Upper lobe of right lung (tissue), 1 donor: Measurements from ENCODE around the gene LSM12. TPM values are rescaled to one million over a fixed set of nuclear protein-coding genes. Genes with fewer than 3 reads are reported as not detected.

Experiments
- ATAC-seq: fragments of 200-7000 bp; cut with Tn5 transposase; one replicate; pipeline ENCODE4 v1.9.1; 2020; ENCODE audit warnings: mild to moderate bottlenecking, moderate library complexity
- DNase-seq: peaks from one replicate; pipeline ENCODE4 v3.0.0-alpha.2; 2020
- H3K27ac ChIP-seq: fragments of 200-600 bp; one replicate; pipeline ENCODE4 v1.8.0; 2022
- H3K27me3 ChIP-seq: fragments of 200-600 bp; one replicate; pipeline ENCODE4 v1.8.0; 2022; ENCODE audit warnings: mild to moderate bottlenecking
- H3K36me3 ChIP-seq: fragments of 200-600 bp; one replicate; pipeline ENCODE4 v1.8.0; 2022
- H3K4me1 ChIP-seq: fragments of 200-600 bp; one replicate; pipeline ENCODE4 v1.8.0; 2022
- H3K4me3 ChIP-seq: fragments of 200-600 bp; one replicate; pipeline ENCODE4 v1.8.0; 2022; ENCODE audit warnings: mild to moderate bottlenecking
- H3K9me3 ChIP-seq: fragments of 200-600 bp; one replicate; pipeline ENCODE4 v1.8.0; 2022
- CTCF ChIP-seq: fragments of 200-600 bp; IDR thresholded peaks from one replicate; pipeline ENCODE4 v1.8.0; 2022; ENCODE audit warnings: antibody characterized with exemption
- intact Hi-C: fragments of 100-400 bp; cut with DNase I; formaldehyde crosslinking; loops from one replicate; pipeline ENCODE4 v1.11.0; 2022
- total RNA-seq: library from RNA; stranded (reverse); fragmentation: NEBNext Ultra II Directional; extraction: Animal tissue kit (Norgen Biotek cat#: 25700); gene quantifications from one replicate; pipeline ENCODE4 v1.2.1, GENCODE V29; 2021
- donor health status: DM: no; HTN: yes; CAD: no; lungs with severe emphysema.

LSM12 gene
- total RNA-seq, 1 donor from 2014 or later: 39.8 TPM

GRCh38 chr17:44008205-44008909 is 58.1 kb downstream of the LSM12 start:
- DNase-seq (no peak), ATAC-seq (no peak)
- Histone ChIP-seq H3K4me1 (peaks cover 31% of the 10 kb centered on the region), H3K4me3 (peak overlapping the region; percentile 64), H3K36me3 (peaks cover 15% of the 10 kb centered on the region), H3K27ac (no peak overlapping the region), H3K9me3 (no peaks in the 10 kb centered on the region), H3K27me3 (peaks cover 19% of the 10 kb centered on the region)
- no peak for TF ChIP-seq CTCF
- intact Hi-C loops: no loop called here

- Histone ChIP-seq H3K36me3 (peaks cover 15% of the 10 kb centered on the region), H3K27me3 (peaks cover 19% of the 10 kb centered on the region), H3K27ac (peak overlapping the region; percentile 47), H3K9me3 (no peaks in the 10 kb centered on the region), H3K4me1 (peaks cover 31% of the 10 kb centered on the region), H3K4me3 (peak overlapping the region; percentile 64)
- ATAC-seq: no peak
- DNase-seq: no peak
- no peak for TF ChIP-seq CTCF
- intact Hi-C loops: no loop called here
These were observed 58.9 kb downstream of the LSM12 start for GRCh38 chr17:44007346-44008204.

DNA sequence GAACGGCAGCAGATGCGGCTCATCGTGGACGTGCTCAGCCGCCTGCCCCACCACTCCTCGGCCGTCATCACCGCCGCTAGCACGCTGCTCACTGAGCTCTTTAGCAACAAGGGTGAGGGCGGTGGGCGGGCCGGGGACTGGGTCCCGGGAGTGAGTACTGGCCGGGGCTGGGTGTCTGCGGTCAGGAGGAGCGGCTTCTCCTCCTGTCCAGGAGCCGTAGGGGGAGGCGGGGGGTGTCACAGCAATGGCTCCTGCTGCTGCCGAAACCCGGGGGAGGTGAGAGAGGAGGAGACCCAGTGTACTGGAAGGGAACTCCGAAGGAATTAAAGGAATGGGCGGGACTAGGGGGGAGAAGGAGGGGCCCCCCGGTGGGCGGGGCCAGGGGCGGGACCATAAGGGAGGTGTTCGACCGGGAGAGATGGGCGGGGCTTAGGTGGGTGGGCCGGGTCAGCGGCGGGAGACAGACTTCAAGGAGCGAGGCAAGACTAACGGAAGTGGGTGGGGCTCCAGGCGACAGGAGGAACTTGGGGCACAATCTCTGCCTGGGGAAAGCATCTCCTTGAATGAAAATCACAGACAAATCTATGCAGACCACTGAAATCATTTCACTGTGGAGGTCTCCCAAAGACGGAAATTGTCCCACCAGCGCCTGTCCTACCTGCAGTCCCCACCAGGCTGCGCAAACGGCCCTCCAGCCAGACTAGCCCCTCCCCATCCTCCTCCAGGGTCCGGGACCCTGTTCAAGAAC is 59.7 kb downstream of the LSM12 start:
- H3K27me3 ChIP-seq: peaks cover 19% of the 10 kb centered on the region
- peak overlapping the region; percentile 66 for H3K27ac ChIP-seq
- H3K9me3 ChIP-seq: no peaks in the 10 kb centered on the region
- peak overlapping the region; percentile 64 for H3K4me3 ChIP-seq
- ATAC-seq: peak; percentile 94
- intact Hi-C loops: no loop called here
- H3K36me3 ChIP-seq: peaks cover 15% of the 10 kb centered on the region
- TF ChIP-seq CTCF: peak; percentile 47
- peaks cover 31% of the 10 kb centered on the region for H3K4me1 ChIP-seq
- peak; percentile 100 for DNase-seq

- peaks cover 31% of the 10 kb centered on the region for H3K4me1 ChIP-seq
- no peaks in the 10 kb centered on the region for H3K9me3 ChIP-seq
- H3K27ac ChIP-seq: peak overlapping the region; percentile 66
- DNase-seq (no peak), ATAC-seq (peak; percentile 0)
- intact Hi-C loops: no loop called here
- peak overlapping the region; percentile 64 for H3K4me3 ChIP-seq
- TF ChIP-seq CTCF: no peak
- H3K36me3 ChIP-seq: peaks cover 15% of the 10 kb centered on the region
- peaks cover 19% of the 10 kb centered on the region for H3K27me3 ChIP-seq
These were observed 60.2 kb downstream of the LSM12 start for GRCh38 chr17:44006272-44006597.

DNA sequence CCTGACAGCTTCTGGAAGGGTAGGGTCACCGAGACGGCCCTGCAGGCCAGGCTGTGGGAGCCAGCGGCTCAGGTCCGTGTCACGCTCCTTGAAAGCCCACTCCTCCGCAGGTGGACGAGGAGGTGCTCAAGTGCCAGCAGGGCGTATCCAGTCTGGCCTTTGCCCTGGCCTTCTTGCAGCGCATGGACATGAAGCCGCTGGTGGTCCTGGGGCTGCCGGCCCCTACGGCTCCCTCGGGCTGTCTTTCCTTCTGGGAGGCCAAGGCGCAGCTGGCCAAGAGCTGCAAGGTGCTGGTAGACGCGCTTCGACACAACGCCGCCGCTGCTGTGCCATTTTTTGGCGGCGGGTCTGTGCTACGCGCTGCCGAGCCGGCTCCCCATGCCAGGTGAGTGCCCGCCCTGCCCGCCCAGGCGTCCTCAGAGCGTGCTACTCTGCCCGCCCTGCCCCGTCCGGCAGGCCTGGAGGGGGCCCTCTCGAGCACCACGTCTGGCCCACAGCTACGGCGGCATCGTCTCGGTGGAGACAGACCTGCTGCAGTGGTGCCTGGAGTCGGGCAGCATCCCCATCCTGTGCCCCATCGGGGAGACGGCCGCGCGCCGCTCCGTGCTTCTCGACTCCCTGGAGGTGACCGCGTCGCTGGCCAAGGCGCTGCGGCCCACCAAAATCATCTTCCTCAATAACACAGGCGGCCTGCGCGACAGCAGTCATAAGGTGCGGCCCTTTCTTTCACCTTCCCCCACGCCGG is 60.8 kb downstream of the LSM12 start:
- TF ChIP-seq CTCF: peak; percentile 31
- Histone ChIP-seq H3K4me3 (peak overlapping the region; percentile 64), H3K9me3 (no peaks in the 10 kb centered on the region), H3K27ac (peak overlapping the region; percentile 66), H3K4me1 (peaks cover 31% of the 10 kb centered on the region), H3K36me3 (peaks cover 15% of the 10 kb centered on the region), H3K27me3 (peaks cover 19% of the 10 kb centered on the region)
- intact Hi-C loops: no loop called here
- ATAC-seq: peak; percentile 61
- peak; percentile 85 for DNase-seq
